GM12892 (cell line): ENCODE measurements around the gene KCNK7.

Source experiments
- POLR2A ChIP-seq: IDR thresholded peaks from 2 replicates; pipeline ENCODE4 v1.6.1; 2011; ENCODE audit warnings: low read depth, low read length, control low read depth
- POLR2AphosphoS5 ChIP-seq: IDR thresholded peaks from 2 replicates; pipeline ENCODE4 v1.6.1; 2011; ENCODE audit warnings: low read depth, low read length, control low read depth

DNA sequence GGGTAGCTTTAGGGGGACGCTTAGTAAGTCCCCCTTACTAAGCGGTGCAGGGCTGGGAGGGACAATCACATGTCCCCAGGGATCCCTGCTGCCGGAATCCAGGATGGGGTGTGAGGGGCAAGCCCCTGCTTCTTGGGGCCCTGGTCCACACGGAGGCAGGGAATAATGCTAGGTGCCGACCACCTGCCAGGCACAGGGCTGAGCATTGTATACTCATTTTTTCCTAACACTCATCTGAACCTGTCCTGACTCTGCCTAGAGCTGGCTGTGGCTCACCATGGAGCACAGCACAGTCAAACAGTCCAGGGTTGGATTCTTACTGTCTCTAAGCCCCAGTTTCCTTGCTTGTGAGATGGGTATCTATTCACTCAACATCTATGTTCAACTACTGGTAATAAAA is 36.1 kb downstream of the KCNK7 start:
- no peak for TF ChIP-seq POLR2A
- TF ChIP-seq POLR2AphosphoS5, result no peak
